ENCODE data around the gene C9orf78. TPM values are rescaled to one million over a fixed set of nuclear protein-coding genes. Genes with fewer than 3 reads are reported as not detected.

Gene C9orf78
- total and polyA plus RNA-seq, 9 of the 15 experiments (the other 6 are each of a cell fraction or from before 2014, with no cell fraction given) = 94.6 to 266 (median 202) TPM

DNA sequence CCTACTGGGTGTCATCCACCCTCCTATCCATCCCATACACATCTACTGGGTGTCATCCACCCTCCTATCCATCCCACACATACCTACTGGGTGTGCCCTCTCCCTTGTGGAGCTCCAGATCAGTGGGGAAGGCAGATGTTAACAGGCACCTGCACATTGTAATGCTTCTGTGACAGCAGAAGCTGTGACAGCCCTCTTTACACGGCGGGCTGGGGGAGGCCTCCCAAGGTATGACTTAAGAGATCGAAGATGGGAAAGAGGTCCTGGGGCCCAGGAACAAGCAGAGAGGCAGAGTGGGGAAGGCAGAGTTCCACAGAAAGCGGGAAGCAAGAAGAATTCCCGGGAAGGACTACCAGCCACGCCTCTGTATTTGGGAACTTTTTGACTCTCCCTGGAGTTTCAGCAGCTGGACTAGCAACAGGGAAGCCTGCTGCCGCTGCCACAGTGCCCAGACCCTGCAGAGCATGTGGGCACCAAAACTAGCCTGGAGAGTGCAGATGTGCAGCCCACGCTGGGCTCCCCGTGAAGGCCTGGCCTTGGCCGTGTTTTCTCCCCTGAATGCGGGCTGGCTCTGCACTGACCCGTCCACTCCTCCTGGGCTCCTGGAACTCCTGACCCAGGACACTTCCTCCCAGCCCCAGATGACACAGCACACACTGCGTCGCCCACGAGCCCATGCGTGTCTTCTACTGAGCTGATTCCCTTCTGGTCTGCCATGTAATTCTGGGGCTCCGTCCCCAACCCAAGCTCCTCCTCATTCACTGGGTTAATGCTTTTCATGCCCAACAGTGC lies 20.4 kb downstream of the C9orf78 start (continued):
- TF ChIP-seq, protein P1, sequence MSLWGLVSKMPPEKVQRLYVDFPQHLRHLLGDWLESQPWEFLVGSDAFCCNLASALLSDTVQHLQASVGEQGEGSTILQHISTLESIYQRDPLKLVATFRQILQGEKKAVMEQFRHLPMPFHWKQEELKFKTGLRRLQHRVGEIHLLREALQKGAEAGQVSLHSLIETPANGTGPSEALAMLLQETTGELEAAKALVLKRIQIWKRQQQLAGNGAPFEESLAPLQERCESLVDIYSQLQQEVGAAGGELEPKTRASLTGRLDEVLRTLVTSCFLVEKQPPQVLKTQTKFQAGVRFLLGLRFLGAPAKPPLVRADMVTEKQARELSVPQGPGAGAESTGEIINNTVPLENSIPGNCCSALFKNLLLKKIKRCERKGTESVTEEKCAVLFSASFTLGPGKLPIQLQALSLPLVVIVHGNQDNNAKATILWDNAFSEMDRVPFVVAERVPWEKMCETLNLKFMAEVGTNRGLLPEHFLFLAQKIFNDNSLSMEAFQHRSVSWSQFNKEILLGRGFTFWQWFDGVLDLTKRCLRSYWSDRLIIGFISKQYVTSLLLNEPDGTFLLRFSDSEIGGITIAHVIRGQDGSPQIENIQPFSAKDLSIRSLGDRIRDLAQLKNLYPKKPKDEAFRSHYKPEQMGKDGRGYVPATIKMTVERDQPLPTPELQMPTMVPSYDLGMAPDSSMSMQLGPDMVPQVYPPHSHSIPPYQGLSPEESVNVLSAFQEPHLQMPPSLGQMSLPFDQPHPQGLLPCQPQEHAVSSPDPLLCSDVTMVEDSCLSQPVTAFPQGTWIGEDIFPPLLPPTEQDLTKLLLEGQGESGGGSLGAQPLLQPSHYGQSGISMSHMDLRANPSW (CRISPR knock-in tag; IDR thresholded peaks at IDR 0.05) = no peak
- no peak for TF ChIP-seq ETV5 (CRISPR knock-in tag; IDR thresholded peaks at IDR 0.05; ENCODE audit: low read depth)
- TF ChIP-seq RBM39 (optimal IDR thresholded peaks at IDR 0.05; ENCODE audit: low read depth, low read length) = no peak
- TF ChIP-seq, protein P2, sequence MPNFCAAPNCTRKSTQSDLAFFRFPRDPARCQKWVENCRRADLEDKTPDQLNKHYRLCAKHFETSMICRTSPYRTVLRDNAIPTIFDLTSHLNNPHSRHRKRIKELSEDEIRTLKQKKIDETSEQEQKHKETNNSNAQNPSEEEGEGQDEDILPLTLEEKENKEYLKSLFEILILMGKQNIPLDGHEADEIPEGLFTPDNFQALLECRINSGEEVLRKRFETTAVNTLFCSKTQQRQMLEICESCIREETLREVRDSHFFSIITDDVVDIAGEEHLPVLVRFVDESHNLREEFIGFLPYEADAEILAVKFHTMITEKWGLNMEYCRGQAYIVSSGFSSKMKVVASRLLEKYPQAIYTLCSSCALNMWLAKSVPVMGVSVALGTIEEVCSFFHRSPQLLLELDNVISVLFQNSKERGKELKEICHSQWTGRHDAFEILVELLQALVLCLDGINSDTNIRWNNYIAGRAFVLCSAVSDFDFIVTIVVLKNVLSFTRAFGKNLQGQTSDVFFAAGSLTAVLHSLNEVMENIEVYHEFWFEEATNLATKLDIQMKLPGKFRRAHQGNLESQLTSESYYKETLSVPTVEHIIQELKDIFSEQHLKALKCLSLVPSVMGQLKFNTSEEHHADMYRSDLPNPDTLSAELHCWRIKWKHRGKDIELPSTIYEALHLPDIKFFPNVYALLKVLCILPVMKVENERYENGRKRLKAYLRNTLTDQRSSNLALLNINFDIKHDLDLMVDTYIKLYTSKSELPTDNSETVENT (CRISPR knock-in tag; IDR thresholded peaks at IDR 0.05) = no peak
- no peak for TF ChIP-seq SMARCE1 (IDR thresholded peaks at IDR 0.05)
- TF ChIP-seq TEAD4 (IDR thresholded peaks at IDR 0.05; ENCODE audit: low read length) = no peak
- no peak for TF ChIP-seq TEAD4 (CRISPR knock-in tag; IDR thresholded peaks at IDR 0.05; ENCODE audit: borderline replicate concordance)
- no peak for TF ChIP-seq RBM14 (IDR thresholded peaks at IDR 0.05; ENCODE audit: borderline replicate concordance, insufficient read depth, low read depth, low read length)
- TF ChIP-seq KDM5B (IDR thresholded peaks at IDR 0.05; ENCODE audit: insufficient replicate concordance, low read depth, low read length) = no peak
- TF ChIP-seq, protein P3, sequence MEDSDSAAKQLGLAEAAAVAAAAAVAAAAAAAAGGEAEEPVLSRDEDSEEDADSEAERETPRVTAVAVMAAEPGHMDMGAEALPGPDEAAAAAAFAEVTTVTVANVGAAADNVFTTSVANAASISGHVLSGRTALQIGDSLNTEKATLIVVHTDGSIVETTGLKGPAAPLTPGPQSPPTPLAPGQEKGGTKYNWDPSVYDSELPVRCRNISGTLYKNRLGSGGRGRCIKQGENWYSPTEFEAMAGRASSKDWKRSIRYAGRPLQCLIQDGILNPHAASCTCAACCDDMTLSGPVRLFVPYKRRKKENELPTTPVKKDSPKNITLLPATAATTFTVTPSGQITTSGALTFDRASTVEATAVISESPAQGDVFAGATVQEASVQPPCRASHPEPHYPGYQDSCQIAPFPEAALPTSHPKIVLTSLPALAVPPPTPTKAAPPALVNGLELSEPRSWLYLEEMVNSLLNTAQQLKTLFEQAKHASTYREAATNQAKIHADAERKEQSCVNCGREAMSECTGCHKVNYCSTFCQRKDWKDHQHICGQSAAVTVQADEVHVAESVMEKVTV (CRISPR knock-in tag; IDR thresholded peaks at IDR 0.05) = no peak
- TF ChIP-seq, protein P4, sequence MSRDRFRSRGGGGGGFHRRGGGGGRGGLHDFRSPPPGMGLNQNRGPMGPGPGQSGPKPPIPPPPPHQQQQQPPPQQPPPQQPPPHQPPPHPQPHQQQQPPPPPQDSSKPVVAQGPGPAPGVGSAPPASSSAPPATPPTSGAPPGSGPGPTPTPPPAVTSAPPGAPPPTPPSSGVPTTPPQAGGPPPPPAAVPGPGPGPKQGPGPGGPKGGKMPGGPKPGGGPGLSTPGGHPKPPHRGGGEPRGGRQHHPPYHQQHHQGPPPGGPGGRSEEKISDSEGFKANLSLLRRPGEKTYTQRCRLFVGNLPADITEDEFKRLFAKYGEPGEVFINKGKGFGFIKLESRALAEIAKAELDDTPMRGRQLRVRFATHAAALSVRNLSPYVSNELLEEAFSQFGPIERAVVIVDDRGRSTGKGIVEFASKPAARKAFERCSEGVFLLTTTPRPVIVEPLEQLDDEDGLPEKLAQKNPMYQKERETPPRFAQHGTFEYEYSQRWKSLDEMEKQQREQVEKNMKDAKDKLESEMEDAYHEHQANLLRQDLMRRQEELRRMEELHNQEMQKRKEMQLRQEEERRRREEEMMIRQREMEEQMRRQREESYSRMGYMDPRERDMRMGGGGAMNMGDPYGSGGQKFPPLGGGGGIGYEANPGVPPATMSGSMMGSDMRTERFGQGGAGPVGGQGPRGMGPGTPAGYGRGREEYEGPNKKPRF (IDR thresholded peaks at IDR 0.05; ENCODE audit: low read depth, low read length) = no peak
- no peak for TF ChIP-seq NR2F6 (CRISPR knock-in tag; IDR thresholded peaks at IDR 0.05)
